KMS-11 (cell line): ENCODE results near the gene GCHFR.

Experiments used
- H2AFZ ChIP-seq: fragments of 200-600 bp; sonication (generic); 2 replicates; pipeline ENCODE4 v1.6.1; 2016; ENCODE audit warnings: antibody characterized with exemption, mixed run types, low read depth
- H3K27ac ChIP-seq: fragments of 200-600 bp; sonication (generic); 2 replicates; pipeline ENCODE4 v1.6.1; 2016; ENCODE audit warnings: mild to moderate bottlenecking, mixed run types
- H3K27me3 ChIP-seq: fragments of 200-600 bp; sonication (generic); 2 replicates; pipeline ENCODE4 v1.6.1; 2017; ENCODE audit warnings: mild to moderate bottlenecking, low read depth, mixed run types, moderate library complexity; ENCODE audit not compliant: insufficient read depth
- H3K36me3 ChIP-seq: fragments of 200-600 bp; sonication (generic); 2 replicates; pipeline ENCODE4 v1.6.1; 2017; ENCODE audit warnings: mild to moderate bottlenecking, mixed run types; ENCODE audit not compliant: insufficient read depth
- H3K4me1 ChIP-seq: fragments of 200-600 bp; sonication (generic); 2 replicates; pipeline ENCODE4 v1.6.1; 2016; ENCODE audit warnings: mild to moderate bottlenecking, low read depth, mixed run types; ENCODE audit not compliant: poor library complexity, severe bottlenecking
- H3K4me2 ChIP-seq: fragments of 200-600 bp; sonication (generic); 2 replicates; pipeline ENCODE4 v1.7.0; 2016; ENCODE audit warnings: mild to moderate bottlenecking, mixed run types
- H3K4me3 ChIP-seq: fragments of 200-600 bp; sonication (generic); IDR thresholded peaks from 2 replicates; pipeline ENCODE4 v1.6.1; 2017; ENCODE audit warnings: low read depth, low read length, mixed read lengths; ENCODE audit not compliant: insufficient read depth
- H3K79me2 ChIP-seq: fragments of 200-600 bp; sonication (generic); 2 replicates; pipeline ENCODE4 v1.6.1; 2016; ENCODE audit warnings: low read depth, mixed run types; ENCODE audit not compliant: insufficient read depth
- H3K9ac ChIP-seq: fragments of 200-600 bp; sonication (generic); 2 replicates; pipeline ENCODE4 v1.6.1; 2016; ENCODE audit warnings: mild to moderate bottlenecking, mixed run types
- H4K20me1 ChIP-seq: fragments of 200-600 bp; sonication (generic); 2 replicates; pipeline ENCODE4 v1.6.1; 2016; ENCODE audit warnings: mild to moderate bottlenecking, mixed run types; ENCODE audit not compliant: insufficient read depth
- TF ChIP-seq, protein P1 (sequence below): fragments of 200-600 bp; sonication (generic); conservative IDR thresholded peaks from 2 replicates; pipeline ENCODE4 v1.6.1; 2017; ENCODE audit warnings: low read depth, mild to moderate bottlenecking, antibody characterized with exemption, low read length, moderate library complexity, mixed read lengths

The GCHFR gene

DNA sequence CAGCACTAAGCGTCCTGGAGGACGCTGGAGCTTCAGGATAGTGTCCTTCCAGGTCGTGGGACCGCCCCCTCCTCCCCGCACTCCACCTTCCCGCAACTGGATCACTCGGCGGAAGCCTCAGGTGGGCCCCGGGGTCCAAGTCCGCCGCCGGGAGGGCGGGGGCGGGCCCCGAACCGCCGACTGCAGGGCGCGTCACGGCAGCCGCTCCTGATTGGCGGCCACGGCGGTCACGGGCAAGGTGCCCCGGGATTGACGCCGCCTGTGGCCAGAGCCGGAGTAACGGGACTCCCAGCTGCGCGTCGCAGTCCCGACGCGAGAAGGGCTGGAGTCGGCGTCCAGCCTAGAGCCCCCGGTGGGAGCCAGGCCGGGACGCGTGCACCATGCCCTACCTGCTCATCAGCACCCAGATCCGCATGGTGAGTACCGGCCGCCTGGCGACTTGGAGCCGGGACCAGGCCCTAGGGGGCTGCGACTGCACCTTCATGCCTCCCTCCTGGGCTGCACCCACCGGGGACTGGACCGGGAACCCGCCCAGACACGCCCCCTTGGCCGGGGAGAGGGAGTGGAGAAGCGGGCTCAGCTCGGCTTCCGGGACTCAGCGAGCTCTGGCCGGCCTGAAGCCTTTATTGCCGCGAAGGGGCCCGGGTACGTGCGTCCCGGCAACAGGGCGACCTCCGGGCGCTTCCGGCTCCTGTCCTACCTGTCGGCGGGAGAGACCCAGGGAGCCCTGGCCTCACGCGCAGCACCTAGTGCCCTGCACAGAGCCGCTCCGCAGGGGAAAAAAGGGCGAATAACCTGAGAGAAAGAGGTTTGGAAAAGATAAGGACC is at the start of gene GCHFR:
GCHFR (plus strand) TSS at position 268 of the 828 bp plus-strand sequence; CDS start at position 381, 113 bp downstream.
- Histone ChIP-seq H3K9ac (peak within 1 kb of the TSS; percentile 42; the same call in 1 of the 2 replicates), H3K4me2 (peak within 1 kb of the TSS; percentile 86), H2AFZ (peak within 1 kb of the TSS; percentile 81), H3K4me1 (peaks cover 32% of the 10 kb centered on the region), H3K4me3 (no peak within 1 kb of the TSS), H3K27ac (no peak within 1 kb of the TSS), H4K20me1 (no peaks in the 10 kb centered on the region), H3K36me3 (no peaks in the 10 kb centered on the region), H3K79me2 (no peaks in the 10 kb centered on the region), H3K27me3 (peaks cover 14% of the 10 kb centered on the region)
- TF ChIP-seq, protein P1, sequence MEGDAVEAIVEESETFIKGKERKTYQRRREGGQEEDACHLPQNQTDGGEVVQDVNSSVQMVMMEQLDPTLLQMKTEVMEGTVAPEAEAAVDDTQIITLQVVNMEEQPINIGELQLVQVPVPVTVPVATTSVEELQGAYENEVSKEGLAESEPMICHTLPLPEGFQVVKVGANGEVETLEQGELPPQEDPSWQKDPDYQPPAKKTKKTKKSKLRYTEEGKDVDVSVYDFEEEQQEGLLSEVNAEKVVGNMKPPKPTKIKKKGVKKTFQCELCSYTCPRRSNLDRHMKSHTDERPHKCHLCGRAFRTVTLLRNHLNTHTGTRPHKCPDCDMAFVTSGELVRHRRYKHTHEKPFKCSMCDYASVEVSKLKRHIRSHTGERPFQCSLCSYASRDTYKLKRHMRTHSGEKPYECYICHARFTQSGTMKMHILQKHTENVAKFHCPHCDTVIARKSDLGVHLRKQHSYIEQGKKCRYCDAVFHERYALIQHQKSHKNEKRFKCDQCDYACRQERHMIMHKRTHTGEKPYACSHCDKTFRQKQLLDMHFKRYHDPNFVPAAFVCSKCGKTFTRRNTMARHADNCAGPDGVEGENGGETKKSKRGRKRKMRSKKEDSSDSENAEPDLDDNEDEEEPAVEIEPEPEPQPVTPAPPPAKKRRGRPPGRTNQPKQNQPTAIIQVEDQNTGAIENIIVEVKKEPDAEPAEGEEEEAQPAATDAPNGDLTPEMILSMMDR: peak; percentile 27; the same call in 1 of the 2 replicates

DNA sequence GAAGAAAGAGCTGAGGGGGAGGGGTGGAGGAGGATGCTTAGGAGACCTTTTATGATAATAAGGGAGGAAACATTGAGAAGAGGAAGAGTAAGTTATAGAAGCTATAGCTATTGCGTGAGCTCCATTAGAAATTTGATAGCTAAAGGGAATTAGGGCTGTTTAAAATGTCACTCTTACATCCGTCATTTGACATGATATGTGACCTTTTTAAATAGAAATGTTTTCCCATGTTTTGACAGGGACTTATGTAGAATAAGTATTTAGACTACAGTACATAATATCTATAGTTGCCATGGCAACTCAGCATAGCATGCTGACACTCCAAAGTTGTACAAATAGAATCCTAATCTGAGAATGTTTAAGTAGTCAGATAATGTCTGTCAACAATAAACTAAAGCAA is 49.7 kb upstream of the GCHFR start:
- Histone ChIP-seq H3K27ac (no peak overlapping the region), H4K20me1 (no peaks in the 10 kb centered on the region), H3K36me3 (peaks cover 4% of the 10 kb centered on the region; the same call in 1 of the 2 replicates), H3K79me2 (no peaks in the 10 kb centered on the region), H3K27me3 (no peaks in the 10 kb centered on the region), H2AFZ (no peak overlapping the region), H3K4me3 (no peak overlapping the region), H3K9ac (no peak overlapping the region), H3K4me2 (no peak overlapping the region), H3K4me1 (no peaks in the 10 kb centered on the region)
- TF ChIP-seq, protein P1: no peak

DNA sequence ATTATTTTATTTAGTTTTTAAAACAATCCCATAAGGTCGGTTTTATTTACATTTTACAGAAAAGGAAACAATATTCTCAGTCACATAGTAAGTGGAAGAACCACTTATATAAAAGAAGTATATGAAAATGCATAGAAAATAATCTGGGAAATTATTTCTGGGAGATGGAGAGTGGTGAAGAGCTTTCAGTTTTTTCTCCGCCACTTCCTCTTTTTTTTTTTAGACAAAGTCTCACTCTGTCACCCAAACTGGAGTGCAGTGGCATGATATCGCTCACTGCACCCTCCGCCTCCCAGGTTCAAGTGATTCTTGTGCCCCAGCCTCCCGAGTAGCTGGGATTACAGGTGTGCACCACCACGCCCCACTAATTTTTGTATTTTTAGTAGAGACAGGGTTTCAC is 47.7 kb upstream of the GCHFR start:
- H3K27me3 ChIP-seq: no peaks in the 10 kb centered on the region
- H3K4me3 ChIP-seq: no peak overlapping the region
- H3K4me2 ChIP-seq: no peak overlapping the region
- no peaks in the 10 kb centered on the region for H3K79me2 ChIP-seq
- TF ChIP-seq, protein P1: no peak
- no peak overlapping the region for H3K9ac ChIP-seq
- no peaks in the 10 kb centered on the region for H4K20me1 ChIP-seq
- H2AFZ ChIP-seq: no peak overlapping the region
- peaks cover 10% of the 10 kb centered on the region for H3K4me1 ChIP-seq
- no peaks in the 10 kb centered on the region; the same call in 1 of the 2 replicates for H3K36me3 ChIP-seq
- no peak overlapping the region for H3K27ac ChIP-seq

DNA sequence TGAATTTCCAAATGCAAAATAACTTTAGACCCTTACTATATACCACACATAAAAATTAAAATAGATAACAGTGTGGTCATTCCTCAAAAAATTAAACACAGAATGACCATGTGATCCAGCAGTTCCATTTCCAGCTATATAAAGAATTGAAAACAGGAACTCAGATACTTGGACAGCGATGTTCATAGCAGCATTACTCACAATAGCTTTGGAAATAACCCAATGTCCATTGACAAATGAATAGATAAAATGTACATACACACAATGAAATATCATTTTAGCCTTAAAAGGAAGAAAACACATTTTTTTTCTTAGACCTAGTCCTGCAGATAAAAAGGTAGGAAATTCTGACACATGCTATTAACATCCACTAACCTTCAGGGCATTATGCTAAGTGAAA is 42.2 kb upstream of the GCHFR start:
- no peak overlapping the region; the same call in 1 of the 2 replicates for H3K27ac ChIP-seq
- H3K4me2 ChIP-seq: no peak overlapping the region; the same call in 1 of the 2 replicates
- H3K9ac ChIP-seq: no peak overlapping the region
- no peaks in the 10 kb centered on the region for H3K79me2 ChIP-seq
- H2AFZ ChIP-seq: no peak overlapping the region
- H3K4me1 ChIP-seq: peaks cover 38% of the 10 kb centered on the region
- H3K36me3 ChIP-seq: no peaks in the 10 kb centered on the region; the same call in 1 of the 2 replicates
- TF ChIP-seq, protein P1: no peak
- no peaks in the 10 kb centered on the region for H4K20me1 ChIP-seq
- no peaks in the 10 kb centered on the region for H3K27me3 ChIP-seq
- no peak overlapping the region for H3K4me3 ChIP-seq
